C4-2B (cell line): ENCODE results near the gene IQGAP3.

Experiments used
- H3K27ac ChIP-seq: fragments of 450-650 bp; 2 replicates; pipeline ENCODE4 v1.5.1; 2017
- ZFX ChIP-seq: fragments of 450-650 bp; IDR thresholded peaks from 2 replicates; pipeline ENCODE4 v1.6.1; 2017
- TF ChIP-seq, protein P1 (sequence below): fragments of 450-650 bp; conservative IDR thresholded peaks from 2 replicates; pipeline ENCODE4 v1.5.1; 2017; ENCODE audit warnings: mild to moderate bottlenecking

Gene IQGAP3

DNA sequence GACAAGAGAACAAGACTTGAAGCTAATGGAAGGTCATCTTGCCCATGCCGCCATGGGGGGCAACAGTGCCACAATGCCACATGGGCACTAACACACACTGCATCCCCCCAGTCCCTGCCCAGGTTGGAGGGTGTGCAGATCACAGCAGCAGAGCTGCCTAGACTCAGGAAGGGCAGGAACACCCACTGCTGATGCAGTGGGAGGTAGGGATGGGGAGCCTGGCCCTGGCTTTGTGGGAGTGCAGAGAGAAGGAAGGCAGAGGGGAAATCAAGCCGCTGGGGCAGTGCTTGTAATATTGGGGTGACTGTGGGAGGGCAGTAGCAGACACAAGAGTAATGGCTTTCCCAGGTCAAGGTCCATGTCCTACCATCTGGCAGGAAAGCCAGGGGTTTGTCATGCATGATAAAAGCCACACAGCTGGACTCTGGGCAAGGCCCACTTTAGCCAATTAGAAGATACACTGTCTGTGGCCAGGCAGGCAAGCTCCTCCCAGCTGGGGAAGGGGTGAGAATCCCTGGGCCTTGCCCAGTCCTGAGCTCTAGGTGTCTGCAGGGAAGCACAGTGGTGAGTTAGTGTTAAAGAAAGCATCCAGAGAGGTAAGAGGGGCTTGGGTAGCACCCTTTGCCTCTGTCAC, 46.4 kb downstream of the IQGAP3 start:
- no peak for TF ChIP-seq ZFX
- TF ChIP-seq, protein P1, sequence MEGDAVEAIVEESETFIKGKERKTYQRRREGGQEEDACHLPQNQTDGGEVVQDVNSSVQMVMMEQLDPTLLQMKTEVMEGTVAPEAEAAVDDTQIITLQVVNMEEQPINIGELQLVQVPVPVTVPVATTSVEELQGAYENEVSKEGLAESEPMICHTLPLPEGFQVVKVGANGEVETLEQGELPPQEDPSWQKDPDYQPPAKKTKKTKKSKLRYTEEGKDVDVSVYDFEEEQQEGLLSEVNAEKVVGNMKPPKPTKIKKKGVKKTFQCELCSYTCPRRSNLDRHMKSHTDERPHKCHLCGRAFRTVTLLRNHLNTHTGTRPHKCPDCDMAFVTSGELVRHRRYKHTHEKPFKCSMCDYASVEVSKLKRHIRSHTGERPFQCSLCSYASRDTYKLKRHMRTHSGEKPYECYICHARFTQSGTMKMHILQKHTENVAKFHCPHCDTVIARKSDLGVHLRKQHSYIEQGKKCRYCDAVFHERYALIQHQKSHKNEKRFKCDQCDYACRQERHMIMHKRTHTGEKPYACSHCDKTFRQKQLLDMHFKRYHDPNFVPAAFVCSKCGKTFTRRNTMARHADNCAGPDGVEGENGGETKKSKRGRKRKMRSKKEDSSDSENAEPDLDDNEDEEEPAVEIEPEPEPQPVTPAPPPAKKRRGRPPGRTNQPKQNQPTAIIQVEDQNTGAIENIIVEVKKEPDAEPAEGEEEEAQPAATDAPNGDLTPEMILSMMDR = no peak
- H3K27ac ChIP-seq = no peak overlapping the region

DNA sequence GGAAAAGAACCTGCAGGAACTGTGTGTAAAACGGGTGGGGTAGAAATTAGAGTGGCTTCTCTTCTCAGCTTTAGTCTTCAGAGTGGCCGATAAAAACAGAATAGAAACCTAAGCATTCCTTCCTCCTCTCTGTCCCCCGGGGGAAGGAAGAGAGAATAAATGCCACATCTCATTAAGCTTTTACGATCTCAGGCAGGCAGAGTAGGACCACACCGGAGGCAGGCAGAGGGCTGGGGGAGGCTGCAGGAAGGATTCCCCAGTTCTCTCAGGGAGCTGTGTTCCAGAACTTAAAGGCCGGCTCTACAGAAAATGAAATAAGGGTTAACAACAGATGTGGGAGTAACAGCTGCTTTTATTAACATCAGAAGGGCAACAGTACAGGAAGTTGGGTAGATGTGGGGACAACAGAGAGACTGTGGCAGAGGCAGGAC, 47.3 kb downstream of the IQGAP3 start:
- TF ChIP-seq, protein P1 = no peak
- TF ChIP-seq ZFX = no peak
- H3K27ac ChIP-seq = no peak overlapping the region

DNA sequence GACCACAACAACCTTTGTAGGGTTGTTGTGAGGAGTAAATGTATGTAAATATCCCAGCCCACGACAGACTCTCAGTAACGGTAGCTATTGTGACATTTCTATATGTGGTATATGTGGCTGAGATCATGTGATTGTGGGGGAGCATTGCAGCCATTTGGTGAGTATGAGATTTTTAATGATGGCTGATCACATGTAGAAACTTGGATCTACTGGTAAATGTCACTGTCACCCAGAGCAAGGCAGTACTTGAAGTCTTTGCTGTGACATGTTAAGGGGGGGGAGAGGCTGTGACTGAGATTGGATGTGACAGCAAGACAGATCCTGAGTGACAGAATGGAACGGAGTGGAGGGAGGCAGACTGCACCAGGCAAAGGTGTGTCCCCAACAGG, 47.9 kb downstream of the IQGAP3 start:
- H3K27ac ChIP-seq = no peak overlapping the region
- TF ChIP-seq ZFX = no peak
- TF ChIP-seq, protein P1 = no peak

DNA sequence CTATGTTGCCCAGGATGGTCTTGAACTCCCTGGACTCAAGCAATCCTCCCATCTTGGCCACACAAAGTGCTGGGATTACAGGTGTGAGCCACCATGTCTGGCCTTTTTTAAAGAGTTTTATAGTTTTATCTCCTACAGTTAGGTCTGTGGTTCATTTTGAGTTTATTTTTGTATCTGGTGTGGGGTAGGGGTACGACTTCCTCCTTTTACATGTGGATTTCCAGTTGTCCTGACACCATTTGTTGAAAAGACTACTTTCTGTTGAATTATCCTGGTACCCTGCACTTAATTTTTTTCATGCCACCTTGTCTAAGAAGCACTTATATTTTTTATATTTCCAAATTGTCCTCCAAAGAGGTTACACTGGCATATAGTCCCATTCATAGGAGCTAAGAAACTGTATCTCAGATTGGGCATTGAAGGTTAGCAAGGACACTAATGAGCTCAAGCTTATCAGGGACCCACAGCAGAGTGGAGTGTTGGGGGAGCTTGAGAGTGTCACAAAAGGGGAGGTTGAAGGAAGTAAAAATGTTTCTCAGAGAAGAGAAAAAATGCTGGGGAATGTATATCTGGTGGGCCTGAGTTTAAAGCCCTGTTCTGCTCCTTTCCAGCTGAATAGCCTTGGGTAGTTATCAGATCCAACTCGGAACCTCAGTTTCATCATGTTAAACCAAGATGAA, 48.4 kb downstream of the IQGAP3 start:
- TF ChIP-seq, protein P1 = no peak
- TF ChIP-seq ZFX = no peak
- H3K27ac ChIP-seq = no peak overlapping the region

DNA sequence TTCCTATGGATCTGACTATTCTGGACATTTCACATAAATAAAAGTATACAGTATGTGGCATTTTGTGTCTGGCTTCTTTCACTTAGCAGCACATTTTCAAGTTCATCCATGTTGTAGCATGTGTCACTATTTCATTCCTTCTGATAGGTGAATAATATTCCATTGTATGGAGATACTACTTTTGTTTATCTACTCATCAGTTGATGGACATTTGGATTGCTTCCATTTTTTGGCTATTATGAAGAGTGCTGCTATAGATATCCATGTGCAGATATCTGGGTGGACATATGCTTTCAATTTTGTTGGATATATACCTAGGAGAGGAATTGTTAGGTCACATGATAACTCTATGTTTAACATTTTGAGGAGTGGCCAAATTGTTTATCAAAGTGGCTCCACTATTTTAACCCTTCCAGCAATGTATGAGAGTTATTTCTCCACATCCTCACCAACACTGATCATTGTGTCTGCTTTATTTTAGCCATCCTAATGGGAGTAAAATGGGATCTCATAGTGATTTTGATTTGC, 49.9 kb downstream of the IQGAP3 start:
- TF ChIP-seq ZFX = no peak
- TF ChIP-seq, protein P1 = no peak
- no peak overlapping the region for H3K27ac ChIP-seq

DNA sequence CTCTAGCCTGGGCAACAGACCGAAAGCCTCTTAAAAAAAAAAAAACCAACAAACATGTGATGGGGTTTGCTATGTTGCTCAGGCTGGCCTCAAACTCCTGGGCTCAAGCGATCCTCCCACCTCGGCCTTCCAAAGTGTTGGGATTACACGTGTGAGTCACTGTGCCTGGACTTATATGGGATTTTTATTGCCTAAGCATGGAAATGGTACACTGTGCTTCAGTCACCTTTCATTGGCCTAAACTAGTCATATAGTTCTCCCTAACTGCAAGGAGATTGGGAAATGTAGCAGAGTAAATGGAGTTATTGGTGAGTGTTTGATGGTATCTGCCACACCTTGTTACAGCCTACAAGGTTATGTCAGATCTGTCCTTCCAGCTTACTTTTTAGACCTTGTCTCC, 54.6 kb downstream of the IQGAP3 start:
- H3K27ac ChIP-seq = no peak overlapping the region
- no peak for TF ChIP-seq ZFX
- TF ChIP-seq, protein P1 = no peak

DNA sequence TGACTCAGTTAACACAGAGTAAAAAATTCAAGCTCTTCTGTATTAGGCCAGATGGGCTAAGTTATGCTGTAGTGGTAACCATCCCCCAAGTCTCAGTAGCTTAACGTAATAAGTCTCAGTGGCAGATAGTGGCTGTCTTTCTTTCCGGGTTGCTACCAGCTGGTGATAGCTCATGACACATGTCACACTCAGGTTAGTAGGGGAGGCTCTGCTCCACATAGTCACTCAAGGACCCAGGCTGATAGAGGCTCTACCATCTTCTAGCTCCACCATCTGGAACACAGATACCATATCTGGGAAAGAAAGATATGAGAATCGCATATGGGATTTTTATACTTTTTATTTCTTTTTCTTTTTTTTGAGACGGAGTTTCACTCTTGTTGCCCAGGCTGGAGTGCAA, 55.5 kb downstream of the IQGAP3 start:
- TF ChIP-seq, protein P1 = no peak
- TF ChIP-seq ZFX = no peak
- H3K27ac ChIP-seq = no peak overlapping the region
